Muscle of leg (tissue), 11 donors: ENCODE results near the gene LCP2. TPM values are rescaled to one million over a fixed set of nuclear protein-coding genes. Genes with fewer than 3 reads are reported as not detected.

ENCODE experiments used
- DNase-seq: peaks from one replicate; pipeline ENCODE4 v3.0.0; 2013
- H3K27ac ChIP-seq: one replicate; pipeline ENCODE4 v1.5.1; 2013; ENCODE audit warnings: mild to moderate bottlenecking, low read length, control low read depth
- H3K27me3 ChIP-seq: one replicate; pipeline ENCODE4 v1.6.1; 2013; ENCODE audit warnings: low read length; ENCODE audit not compliant: control insufficient read depth, insufficient read depth
- H3K36me3 ChIP-seq: one replicate; pipeline ENCODE4 v1.6.1; 2013; ENCODE audit warnings: low read length; ENCODE audit not compliant: control insufficient read depth, insufficient read depth
- H3K4me1 ChIP-seq: one replicate; pipeline ENCODE4 v1.6.1; 2013; ENCODE audit warnings: low read length; ENCODE audit not compliant: control insufficient read depth, insufficient read depth
- H3K4me3 ChIP-seq: one replicate; pipeline ENCODE4 v1.5.1; 2013; ENCODE audit warnings: low read length, control low read depth
- H3K9me3 ChIP-seq: replicated peaks from 2 replicates; pipeline ENCODE4 v1.6.1; 2013; ENCODE audit warnings: low read depth, low read length; ENCODE audit not compliant: control insufficient read depth
- WGBS: methylation state at CpG from one replicate; pipeline ENCODE4 v1.1.5; 2013; ENCODE audit warnings: missing lambda C conversion rate; ENCODE audit not compliant: insufficient coverage; 5-methylcytosine and 5-hydroxymethylcytosine counted together
- polyA plus RNA-seq, 8 donors: library from polyadenylated mRNA; unstranded; fragments of 120-200 nt; gene quantifications; one replicate each; pipeline versions ENCODE4 v1.2.1 to v1.2.3, GENCODE V29; 2013; ENCODE audit warnings: inconsistent platforms in 1 of 8, low replicate concordance in 1 of 8; ENCODE audit not compliant: insufficient read length in 8 of 8, insufficient read depth in 1 of 8
- total RNA-seq: library from RNA; stranded (reverse); fragments of 120-200 nt; gene quantifications from one replicate; pipeline ENCODE4 v1.2.4, GENCODE V29; 2013

Gene LCP2
- total and polyA plus RNA-seq, 9 donors = 3.9 to 6.4 (median 4.9) TPM

GRCh38 chr5:170223360-170223759 lies 74.2 kb downstream of the LCP2 start:
- H3K27me3 ChIP-seq = no peaks in the 10 kb centered on the region

GRCh38 chr5:170221327-170221741 lies 76.2 kb downstream of the LCP2 start:
- H3K4me1 ChIP-seq = peaks cover 29% of the 10 kb centered on the region
- peak overlapping the region; percentile 88 for H3K27ac ChIP-seq
- H3K27me3 ChIP-seq = no peaks in the 10 kb centered on the region
- no peak overlapping the region for H3K4me3 ChIP-seq
- no peaks in the 10 kb centered on the region for H3K9me3 ChIP-seq
- 14% methylated on average over 1 of the region's 6 CpGs for WGBS
- no peaks in the 10 kb centered on the region for H3K36me3 ChIP-seq
- DNase-seq = peak; percentile 97

More at GRCh38 chr5:170223360-170223759, 74.2 kb downstream of the LCP2 start:
- peaks cover 33% of the 10 kb centered on the region for H3K4me1 ChIP-seq
- H3K36me3 ChIP-seq = no peaks in the 10 kb centered on the region
- H3K4me3 ChIP-seq = no peak overlapping the region
- DNase-seq = peak; percentile 88
- H3K27ac ChIP-seq = peak overlapping the region; percentile 45
- H3K9me3 ChIP-seq = no peaks in the 10 kb centered on the region

- Histone ChIP-seq H3K36me3 (no peaks in the 10 kb centered on the region), H3K4me3 (no peak overlapping the region), H3K4me1 (peaks cover 29% of the 10 kb centered on the region), H3K9me3 (no peaks in the 10 kb centered on the region), H3K27ac (no peak overlapping the region), H3K27me3 (no peaks in the 10 kb centered on the region)
- no peak for DNase-seq
- 83% methylated on average over 1 of the region's 2 CpGs for WGBS
These were observed 77.4 kb downstream of the LCP2 start for GRCh38 chr5:170220191-170220590.

- no CpG with 5 or more reads among the region's 2 CpGs for WGBS
- Histone ChIP-seq H3K4me3 (no peak overlapping the region), H3K36me3 (no peaks in the 10 kb centered on the region), H3K9me3 (no peaks in the 10 kb centered on the region), H3K4me1 (peaks cover 29% of the 10 kb centered on the region), H3K27ac (no peak overlapping the region), H3K27me3 (no peaks in the 10 kb centered on the region)
- peak; percentile 21 for DNase-seq
These were observed 78.0 kb downstream of the LCP2 start for GRCh38 chr5:170219615-170220014.

GRCh38 chr5:170218726-170219125 lies 78.9 kb downstream of the LCP2 start:
- no peak overlapping the region for H3K4me3 ChIP-seq
- H3K27me3 ChIP-seq = no peaks in the 10 kb centered on the region
- WGBS = 30% methylated on average over 1 of the region's 1 CpG

GRCh38 chr5:170217831-170218230 lies 79.7 kb downstream of the LCP2 start:
- Histone ChIP-seq H3K36me3 (no peaks in the 10 kb centered on the region), H3K9me3 (no peaks in the 10 kb centered on the region), H3K4me1 (peaks cover 21% of the 10 kb centered on the region), H3K27me3 (no peaks in the 10 kb centered on the region), H3K27ac (no peak overlapping the region), H3K4me3 (no peak overlapping the region)
- no peak for DNase-seq
- WGBS = 44% methylated on average over 1 of the region's 5 CpGs

More at GRCh38 chr5:170218726-170219125, 78.9 kb downstream of the LCP2 start:
- no peaks in the 10 kb centered on the region for H3K9me3 ChIP-seq
- H3K27ac ChIP-seq = no peak overlapping the region
- H3K4me1 ChIP-seq = peaks cover 25% of the 10 kb centered on the region
- peak; percentile 18 for DNase-seq
- H3K36me3 ChIP-seq = no peaks in the 10 kb centered on the region

GRCh38 chr5:170216257-170216864 lies 81.2 kb downstream of the LCP2 start:
- H3K4me3 ChIP-seq = no peak overlapping the region
- DNase-seq = peak; percentile 85
- H3K36me3 ChIP-seq = no peaks in the 10 kb centered on the region
- peaks cover 13% of the 10 kb centered on the region for H3K4me1 ChIP-seq
- H3K27ac ChIP-seq = no peak overlapping the region
- no peaks in the 10 kb centered on the region for H3K9me3 ChIP-seq
- H3K27me3 ChIP-seq = no peaks in the 10 kb centered on the region

GRCh38 chr5:170211575-170212334 lies 85.8 kb downstream of the LCP2 start:
- H3K4me1 ChIP-seq = no peaks in the 10 kb centered on the region
- no peaks in the 10 kb centered on the region for H3K9me3 ChIP-seq
- 75% methylated on average over 1 of the region's 1 CpG for WGBS
- no peaks in the 10 kb centered on the region for H3K27me3 ChIP-seq
- no peaks in the 10 kb centered on the region for H3K36me3 ChIP-seq
- DNase-seq = no peak
- no peak overlapping the region for H3K4me3 ChIP-seq
- no peak overlapping the region for H3K27ac ChIP-seq

GRCh38 chr5:170206958-170207357 lies 90.6 kb downstream of the LCP2 start:
- no peak overlapping the region for H3K27ac ChIP-seq
- H3K36me3 ChIP-seq = no peaks in the 10 kb centered on the region
- H3K9me3 ChIP-seq = no peaks in the 10 kb centered on the region
- DNase-seq = no peak
- 93% methylated on average over 2 of the region's 8 CpGs for WGBS
- no peaks in the 10 kb centered on the region for H3K4me1 ChIP-seq
- no peak overlapping the region for H3K4me3 ChIP-seq
- peaks cover 2% of the 10 kb centered on the region for H3K27me3 ChIP-seq

- WGBS = no CpG with 5 or more reads among the region's 3 CpGs
- DNase-seq = peak; percentile 65
- H3K36me3 ChIP-seq = no peaks in the 10 kb centered on the region
These were observed 91.4 kb downstream of the LCP2 start for GRCh38 chr5:170206216-170206615.

More at GRCh38 chr5:170206216-170206615, 91.4 kb downstream of the LCP2 start:
- Histone ChIP-seq H3K4me3 (no peak overlapping the region), H3K27me3 (peaks cover 2% of the 10 kb centered on the region), H3K4me1 (no peaks in the 10 kb centered on the region), H3K9me3 (no peaks in the 10 kb centered on the region), H3K27ac (no peak overlapping the region)
